Activated CD4-positive, CD25-positive, alpha-beta regulatory T cell treated with anti-CD3 and anti-CD28 coated beads, Interleukin-2, amount 50 U/mL, for 72 hours (primary cell): Measurements from ENCODE around the gene KNOP1.
"Not testable (repeated sequence)": the region's sequence is repeated elsewhere in the genome, so short reads cannot be mapped to it uniquely, and the experiment has no call there.

Source experiments
- DNase-seq: peaks from one replicate; pipeline ENCODE4 v3.0.0; 2021

KNOP1 gene

DNA sequence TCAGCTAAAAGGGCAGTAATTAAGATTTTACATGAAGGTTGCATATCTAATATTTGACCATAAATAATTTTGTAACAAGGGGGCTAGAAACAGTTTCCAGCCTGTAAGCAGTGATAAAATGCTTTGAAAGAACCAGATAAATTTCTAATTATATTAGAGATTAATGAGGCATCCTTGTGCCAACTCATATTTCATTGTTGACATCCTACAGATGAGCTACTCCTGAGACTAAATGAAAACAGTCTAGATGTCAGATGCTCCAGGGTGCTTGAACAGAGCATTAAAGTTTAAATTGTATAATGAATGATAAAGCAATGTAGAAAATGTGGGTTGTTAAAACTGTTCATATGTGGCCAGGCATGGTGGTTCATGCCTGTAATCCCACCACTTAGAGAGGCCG, 23.3 kb upstream of the KNOP1 start:
- no peak for DNase-seq

DNA sequence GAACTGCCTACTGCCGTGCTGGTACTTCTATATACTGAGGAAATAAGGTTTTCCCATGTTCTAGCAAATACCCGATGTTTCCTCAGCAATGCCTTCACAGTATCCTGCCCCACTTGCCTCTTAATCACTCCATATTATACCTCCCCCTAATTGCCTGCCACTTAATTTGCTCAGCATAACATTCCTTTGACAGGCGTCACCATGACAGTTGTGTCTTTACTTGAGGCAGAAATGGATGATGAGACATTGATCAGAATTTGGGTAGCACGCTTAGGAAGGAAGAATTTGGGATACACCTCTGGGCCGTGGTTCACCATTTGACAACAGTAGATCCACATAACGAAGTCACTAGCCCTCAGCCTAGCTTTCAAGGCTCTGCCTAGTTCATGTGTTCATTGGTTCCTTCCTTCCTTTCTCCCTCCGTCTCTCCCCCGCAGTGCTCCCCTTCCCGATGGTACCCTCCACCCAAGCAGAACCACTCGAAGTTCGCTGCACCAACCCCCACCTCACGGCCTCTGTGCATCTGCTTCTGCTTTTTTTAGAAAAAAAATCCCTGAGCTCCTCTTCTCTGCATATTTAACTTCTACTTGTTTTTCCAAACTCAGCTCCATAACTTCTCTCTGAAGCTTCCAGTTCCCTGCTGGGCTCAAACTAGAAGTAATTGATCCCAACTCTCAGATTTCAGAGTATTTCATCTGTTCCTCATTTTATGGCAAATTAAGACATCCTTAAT, 19.4 kb upstream of the KNOP1 start:
- no peak for DNase-seq

DNA sequence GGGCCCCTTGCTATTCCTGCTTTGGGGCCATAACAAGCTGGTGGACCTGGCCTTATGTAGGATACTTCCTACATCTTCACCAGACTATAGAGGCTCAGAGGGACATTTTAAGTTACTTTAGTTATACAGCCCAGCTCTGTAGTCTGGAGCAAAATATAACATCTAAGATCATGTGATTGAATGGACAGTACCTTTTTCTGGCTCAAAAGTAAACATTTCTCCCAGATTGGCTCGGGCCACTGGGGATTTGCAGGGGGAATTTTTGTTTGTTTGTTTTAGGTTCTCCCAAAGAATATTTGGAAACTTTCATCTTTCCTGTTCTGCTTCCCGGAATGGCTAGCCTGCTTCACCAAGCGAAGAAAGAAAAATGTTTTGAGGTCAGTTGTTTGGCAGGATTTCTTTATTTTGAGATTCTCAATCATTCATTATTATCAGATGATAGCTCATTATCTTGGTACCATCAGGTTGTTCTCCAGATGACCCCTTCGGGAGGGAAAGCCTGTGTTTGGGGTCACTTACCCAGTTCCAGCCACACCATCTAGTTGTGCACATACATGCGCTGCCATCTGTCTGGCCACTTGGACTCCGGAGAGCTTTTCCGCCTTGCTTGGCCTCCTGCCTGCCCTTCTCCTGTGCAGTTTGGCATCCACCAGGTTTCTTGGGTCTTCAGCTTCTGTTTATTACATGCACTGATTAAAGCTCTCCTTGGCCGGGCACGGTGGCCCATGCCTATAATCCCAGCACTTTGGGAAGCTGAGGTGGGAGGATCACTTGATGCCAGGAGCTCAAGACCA, 17.2 kb upstream of the KNOP1 start:
- no peak for DNase-seq

DNA sequence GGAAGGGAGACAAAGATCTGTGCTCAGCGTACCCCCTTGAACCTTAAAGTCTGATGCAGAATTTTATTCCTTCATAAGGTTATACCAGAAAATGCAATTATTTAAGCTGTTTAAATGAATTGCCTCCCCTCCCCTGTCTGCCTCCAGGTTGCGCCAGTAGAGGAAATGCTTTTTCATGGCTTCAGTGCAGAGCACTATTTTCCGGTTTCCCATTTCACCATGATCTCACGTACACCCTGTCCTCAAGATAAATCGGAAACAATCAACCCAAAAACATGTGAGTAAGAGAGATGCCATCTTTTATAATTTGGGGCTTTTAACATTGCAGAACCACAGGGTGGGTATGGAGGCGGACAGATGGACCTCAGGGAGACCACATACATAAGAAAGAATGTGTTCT, 15.5 kb upstream of the KNOP1 start:
- DNase-seq = no peak

DNA sequence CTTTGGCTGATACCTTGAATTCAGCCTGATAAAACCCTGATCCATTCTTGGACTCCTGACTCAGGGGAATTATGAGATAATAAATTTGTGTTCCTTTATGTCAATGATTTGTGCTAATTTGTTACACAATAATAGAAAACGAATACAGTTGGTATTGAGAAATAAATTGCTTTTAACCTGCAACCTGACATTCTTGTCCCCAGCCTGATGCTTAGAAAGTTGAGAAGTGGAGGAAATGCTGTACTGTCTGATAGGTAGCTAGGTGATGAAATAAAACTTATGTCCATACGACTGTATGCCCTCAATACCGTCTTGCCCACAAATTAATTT, 10.6 kb upstream of the KNOP1 start:
- DNase-seq = no peak

DNA sequence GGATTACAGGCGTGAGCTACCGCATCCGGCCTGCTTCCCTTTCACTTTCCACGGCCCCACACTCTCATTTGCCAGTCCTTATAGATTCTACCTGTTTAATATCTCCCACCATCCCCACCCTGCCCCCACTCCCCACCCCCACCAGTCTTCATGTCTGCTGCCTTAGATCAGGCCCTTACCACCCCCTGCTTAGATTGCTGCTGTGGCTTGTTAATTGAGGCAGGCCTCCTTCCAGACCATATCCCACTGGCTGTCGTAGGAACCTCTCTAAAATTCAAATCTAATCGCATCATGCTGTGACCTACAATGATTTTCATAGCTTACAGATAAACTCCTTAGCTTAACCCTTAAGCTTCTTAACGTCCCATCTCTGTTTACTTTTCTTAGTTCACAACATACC, 5.0 kb upstream of the KNOP1 start:
- DNase-seq = no peak

DNA sequence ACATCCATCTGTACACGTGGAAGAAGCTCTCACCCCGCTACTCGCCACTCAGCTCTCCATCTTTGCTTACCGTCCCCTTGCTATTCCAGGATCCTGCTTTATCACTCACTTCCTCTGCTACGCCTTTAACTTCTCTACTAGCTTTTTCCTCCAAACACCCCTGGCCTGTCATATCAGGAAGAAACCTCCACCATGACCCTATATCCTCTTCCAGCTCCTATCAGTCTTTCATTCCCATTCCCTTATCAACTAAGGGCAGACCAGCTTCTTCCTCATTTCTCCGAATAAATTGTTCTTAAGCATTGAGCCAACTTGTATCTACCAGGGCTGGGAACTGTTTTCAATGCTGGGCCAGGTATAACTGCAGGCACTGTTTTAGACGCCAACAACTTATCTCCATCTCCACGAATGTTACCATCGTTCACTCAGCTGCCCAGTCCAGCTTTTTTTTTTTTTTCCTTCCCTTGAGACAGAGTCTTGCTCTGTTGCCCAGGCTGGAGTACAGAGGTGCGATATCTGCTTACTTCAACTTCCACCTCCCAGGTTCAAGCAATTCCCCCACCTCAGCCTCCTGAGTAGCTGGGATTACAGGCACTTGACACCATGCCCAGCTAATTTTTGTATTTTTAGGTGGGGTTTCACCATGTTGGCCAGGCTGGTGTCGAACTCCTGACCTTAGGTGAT, 4.4 kb upstream of the KNOP1 start:
- no peak for DNase-seq

DNA sequence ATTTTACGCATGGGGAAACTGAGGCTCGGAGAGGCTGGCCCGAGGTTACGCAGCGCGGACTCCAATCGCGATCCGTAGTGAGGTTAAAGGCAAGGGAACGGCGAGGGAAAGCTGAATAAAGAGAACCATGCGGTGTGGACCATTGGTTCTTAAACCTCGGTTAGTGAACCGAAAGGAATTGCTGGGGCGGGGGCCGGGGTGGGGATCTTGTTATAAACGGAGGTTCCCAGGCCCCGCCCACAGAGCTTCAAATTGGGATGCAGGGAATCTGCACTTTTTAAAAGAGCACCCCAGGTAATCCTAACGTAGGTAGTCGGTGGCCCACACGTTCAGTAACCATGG, 568 bp upstream of the KNOP1 start:
- DNase-seq = no peak

DNA sequence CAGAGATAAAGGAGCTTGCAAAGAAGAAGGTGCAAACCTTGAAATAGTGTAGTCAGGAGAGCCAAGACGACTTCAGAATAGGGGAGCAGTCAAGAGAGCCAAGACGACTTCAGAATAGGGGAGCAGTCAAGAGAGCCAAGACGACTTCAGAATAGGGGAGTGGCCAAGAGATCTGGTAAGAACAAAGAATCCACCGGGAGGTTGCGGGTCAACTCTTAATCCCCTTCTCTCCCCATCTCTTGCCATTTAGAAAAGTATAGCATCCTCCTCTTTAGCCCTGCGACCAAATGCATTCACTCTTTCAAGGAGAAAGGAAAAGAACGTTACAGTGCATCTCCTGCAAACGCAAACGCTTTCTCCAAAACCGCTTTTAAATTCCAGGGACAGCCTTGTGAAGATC, 713 bp downstream of the KNOP1 start:
- DNase-seq = no peak

DNA sequence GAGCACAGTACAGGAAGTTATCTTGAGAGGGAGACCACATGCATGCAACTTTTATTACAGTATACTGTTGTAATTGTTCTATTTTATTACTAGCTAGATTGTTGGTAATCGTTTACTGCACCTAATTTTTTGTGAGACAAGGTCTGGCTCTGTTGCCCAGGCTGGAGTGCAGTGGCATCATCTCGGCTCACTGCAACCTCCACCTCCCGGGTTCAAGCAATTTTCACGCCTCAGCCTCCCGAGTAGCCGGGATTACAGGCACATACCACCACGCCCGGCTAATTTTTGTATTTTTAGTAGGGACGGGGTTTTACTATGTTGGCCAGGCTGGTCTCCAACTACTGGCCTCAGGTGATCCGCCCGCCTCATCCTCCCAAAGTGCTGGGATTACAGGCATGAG, 1.3 kb downstream of the KNOP1 start:
- DNase-seq = not testable (repeated sequence)

DNA sequence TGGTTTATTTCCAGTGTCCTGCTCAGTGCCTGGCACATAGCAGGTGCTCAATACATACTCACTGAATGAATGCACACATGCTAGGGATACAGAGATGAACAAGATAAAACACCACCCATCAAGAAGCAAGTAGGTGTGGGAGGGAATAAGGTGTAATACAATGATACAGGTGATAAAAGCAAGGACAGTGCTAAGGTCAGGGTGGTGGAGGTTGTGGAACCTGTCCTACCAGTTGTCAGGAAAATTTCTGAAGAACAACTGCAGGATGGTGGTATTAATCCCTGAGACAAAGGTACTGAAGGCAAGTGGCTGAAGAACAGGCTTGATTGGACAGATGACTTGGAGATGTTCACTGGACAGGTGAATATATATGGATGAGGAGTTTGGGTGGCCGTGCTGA, 1.8 kb downstream of the KNOP1 start:
- DNase-seq = no peak

DNA sequence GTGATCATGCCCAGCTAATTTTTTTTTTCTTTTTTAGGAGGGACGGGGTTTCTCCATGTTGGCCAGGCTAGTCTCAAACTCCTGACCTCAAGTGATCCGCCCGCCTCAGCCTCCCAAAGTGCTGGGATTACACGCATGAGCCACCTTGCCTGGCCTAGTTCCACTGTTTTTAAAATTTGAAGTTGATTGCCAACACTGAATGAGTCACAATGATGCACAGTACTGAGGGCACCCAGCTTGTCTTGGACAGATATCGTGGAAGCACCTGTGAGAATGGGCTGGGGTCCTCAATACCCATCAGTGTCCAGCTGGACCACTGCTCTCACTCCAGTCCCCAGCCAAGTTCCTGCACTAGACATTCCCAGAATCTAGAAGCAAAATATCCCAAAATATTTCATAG, 2.5 kb downstream of the KNOP1 start:
- no peak for DNase-seq

DNA sequence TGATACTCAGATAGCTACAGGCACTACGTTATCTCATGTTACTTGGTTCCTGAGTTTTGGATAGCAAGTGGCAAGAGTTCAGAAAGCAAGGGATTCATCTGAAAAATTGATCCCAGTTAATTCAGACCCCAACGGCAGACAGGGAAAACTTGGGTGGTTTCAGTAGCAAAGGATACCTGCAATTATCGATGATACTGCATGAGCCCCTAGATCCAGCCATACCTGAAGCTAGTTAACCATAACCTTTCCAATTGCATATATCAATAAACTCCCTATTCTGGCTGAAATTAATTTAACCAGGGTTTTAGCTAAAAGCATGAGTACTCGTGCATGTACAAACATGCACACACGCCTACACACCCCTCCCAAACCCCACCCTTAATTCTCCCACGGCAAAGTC, 4.3 kb downstream of the KNOP1 start:
- no peak for DNase-seq

DNA sequence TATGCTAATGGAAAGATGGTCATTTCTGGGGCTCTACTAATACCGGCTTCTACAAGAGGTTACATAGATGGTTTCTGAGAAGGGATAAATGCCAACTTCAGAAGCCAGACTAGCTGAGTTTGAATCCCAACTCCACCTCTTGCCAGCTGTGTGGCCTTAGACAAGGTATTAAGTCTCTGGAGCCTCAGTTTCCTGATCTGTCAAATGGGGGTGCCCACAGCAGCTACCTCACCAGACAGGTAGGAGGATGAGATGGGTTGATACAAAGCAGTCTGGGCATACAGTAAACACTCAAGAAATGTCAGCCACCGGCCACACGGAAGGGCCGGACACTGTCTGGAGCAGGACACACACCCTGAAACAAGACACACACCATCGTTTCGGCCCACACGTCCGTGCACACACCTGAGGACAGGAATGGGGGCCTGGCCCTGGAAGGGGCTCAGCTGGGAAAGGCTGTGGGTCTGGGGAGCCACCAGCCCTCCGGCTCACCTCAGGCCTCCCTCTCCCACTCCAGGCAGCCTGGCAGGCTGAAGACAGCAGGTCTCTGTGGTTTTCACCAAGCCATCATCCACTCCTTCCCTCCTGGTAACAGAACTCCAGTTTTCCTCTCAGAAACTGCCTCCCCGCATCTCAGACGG, 5.5 kb downstream of the KNOP1 start:
- DNase-seq = no peak

DNA sequence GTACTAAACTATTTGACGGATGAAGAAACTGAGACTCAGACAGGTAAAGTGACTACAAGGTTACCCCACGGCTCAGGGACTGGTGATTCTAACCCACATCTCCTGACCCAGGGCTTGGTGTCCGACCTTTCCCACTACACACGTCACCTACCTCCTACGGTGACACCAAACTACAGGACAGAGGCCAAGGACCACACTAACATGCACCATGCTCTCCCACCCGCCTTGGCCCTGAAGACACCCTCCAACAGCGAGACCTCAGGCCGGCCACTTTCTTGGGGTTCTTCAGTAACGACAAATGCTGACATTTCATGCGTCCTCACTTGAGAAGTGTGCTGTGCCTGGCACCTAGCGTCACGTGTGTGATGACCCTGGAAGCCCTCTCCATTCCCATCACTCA, 6.4 kb downstream of the KNOP1 start:
- DNase-seq = no peak

DNA sequence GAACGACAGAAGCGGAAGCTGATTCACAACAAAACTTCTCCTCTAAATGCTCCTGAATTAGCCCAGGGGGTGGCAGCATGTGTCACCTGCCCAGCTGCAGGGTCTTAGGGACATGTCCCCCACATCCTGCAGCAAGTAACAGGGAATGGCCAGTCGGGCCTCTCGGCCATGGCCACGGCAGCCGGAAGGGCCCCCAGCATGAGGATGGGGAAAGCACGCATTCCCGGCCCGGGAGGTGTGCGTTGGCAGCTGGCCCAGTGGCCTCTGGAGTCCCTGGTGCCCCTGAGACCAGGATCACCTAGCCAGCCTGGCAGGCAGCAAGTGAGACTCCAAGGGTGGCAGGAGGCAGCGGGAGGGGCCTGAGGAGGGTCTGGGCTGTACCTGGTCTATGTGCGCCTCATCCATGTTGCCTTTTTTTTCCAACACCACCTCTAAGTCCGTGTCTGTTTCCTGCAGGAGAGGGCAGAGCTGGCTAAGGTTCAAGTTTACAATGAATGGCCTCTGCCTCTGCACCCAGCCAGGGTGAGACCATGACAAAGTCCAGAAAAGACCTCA, 7.0 kb downstream of the KNOP1 start:
- no peak for DNase-seq

DNA sequence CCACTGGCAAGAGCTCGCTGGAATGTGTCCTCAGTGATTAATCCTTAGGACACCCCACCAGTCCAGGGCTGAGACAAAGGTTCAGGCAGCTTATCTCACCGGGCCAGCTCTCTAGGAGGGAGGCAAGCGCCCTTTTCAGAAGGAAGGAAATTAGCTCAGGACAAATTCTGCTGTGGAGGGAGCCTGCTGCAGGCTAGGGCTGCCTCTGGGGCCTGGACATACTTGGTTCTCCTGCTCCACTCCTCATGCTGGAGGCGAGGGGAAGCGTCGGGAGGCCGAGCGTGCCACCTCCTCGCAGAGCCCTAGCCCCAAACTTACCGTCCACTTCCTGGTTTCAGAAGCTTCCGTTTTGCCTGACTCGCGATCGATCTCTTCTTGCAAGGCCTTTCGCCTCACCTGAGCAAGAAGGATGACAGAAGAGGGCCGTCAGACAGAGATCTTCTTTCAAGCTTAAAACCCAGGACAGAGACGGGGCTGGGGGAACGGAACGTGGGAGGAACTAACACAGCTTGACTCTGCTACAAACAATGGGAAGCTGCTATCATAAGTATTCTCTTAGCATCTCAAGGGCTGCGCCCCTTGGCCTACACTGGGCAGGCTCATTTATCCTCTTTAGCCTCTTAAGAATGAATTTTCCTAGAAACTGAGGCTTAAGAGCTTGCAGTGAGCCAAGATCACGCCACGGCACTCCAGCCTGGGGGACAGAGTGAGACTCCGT, 7.7 kb downstream of the KNOP1 start:
- DNase-seq = no peak

DNA sequence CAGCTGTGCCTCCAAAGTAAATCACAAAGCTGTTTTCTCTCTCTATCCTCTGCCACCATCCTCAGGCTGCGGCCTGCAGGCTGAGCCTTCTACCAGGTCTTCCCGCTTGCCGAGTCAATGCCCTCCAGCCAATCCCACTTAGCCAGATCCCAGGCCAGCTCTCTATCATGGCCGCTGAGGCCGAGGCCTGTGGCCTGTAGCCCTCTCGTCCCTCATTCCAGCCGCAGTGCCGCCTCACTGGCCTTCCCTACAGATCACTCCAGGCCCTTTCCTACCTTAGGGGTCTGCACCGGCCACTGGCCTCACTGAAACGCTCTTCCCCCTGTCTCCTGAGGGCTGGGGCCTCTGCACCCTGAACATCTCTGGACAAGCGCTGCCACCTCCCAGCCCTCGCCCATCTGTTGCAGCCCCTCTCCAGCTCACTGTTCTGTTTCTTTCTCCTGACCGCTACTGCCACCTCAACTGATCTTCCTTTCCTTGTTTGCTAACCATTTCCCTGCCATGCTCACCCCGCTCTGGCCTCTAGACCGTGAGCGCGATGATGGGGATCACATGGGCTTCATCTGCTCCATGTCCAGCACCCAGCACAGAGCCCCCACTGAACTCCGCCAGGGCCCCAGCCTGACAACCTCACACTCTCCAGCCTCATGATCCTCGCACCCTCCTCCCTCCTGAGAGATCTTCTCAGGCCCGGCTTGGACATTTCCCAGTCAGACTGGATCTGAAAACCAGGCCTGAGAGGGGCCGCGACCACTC, 8.5 kb downstream of the KNOP1 start:
- DNase-seq = no peak

DNA sequence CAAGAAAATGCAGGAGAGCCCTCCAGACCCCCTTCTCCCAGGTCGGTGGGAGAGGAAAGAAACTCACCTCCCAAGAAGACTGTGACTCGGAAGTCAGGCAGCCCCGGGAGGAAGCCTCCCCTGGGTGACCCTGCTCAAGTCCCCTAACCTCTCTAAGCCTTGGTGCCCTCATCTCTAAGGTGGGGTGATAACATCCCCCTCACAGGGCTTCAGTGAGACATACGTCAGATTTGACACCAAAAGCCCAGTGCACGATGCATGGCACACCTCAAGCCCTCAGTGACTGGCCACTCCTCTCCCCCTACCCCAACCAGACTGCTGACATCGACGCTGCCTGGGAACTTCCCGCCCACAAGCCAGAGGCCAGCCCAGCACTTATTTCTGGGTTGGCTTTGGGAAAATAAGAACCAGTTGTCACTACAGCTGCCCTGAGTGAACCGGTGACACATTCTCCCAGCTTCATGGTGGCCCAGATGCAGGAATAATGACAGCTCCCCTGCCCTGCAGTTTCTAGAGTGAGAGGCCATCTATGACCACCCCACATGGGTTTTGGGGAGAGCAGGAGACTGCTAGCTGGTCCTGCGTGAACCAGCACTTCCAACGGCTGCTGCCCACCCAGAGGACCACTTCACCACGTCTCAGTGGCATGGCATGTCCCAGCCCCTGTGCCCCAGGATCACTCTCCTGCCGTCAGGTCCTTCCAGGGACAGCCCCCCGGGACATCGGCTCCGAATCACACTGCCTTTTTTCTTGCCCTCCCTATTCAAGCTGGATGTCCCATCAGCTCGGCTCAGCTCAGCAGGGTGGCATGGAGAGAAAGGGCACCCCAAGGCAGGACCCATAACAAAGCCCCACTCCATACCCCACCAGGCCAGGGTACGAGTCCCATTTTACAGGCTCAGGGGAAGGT, 9.5 kb downstream of the KNOP1 start:
- DNase-seq = no peak

DNA sequence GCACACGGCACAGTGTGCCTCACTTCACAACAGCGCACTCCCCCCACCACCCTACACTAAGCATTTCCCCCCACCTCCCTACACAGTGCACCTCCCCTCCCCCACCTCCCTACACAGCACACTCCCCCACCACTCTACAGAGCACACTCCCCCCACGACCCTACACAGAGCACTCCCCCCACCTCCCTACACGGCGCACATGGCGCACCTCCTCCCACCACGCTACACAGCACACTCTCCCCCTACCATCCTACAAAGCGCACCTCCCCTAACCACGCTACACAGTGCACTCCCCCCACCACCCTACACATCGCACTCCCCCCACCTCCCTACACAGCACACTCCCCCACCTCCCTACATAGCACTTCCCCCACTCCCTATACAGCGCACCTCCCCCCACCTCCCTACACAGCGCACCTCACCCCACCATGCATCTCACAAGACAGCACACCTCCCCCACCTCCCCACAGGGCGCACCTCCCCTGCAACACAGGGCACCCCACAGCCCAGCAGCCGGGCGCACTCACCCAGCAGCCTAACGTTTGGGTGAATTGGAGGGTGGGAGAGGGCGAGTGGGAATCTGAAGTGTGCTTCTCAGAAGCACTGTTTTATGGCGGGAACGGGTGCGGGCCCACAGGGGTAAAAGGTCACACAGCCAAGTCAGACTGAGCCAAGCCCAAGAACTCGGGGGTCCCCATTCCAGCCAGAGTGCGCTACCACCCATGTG, 10.3 kb downstream of the KNOP1 start:
- no peak for DNase-seq
